Bronchus fibroblast of lung (primary cell): ENCODE results near the gene PRR7. TPM values are rescaled to one million over a fixed set of nuclear protein-coding genes. Genes with fewer than 3 reads are reported as not detected.

ENCODE experiments used
- total RNA-seq: library from RNA; depleted of rRNA; stranded (reverse); fragments of >200 nt; gene quantifications from 2 replicates; pipeline ENCODE4 v1.2.3, GENCODE V29; 2015

Gene PRR7, protein sequence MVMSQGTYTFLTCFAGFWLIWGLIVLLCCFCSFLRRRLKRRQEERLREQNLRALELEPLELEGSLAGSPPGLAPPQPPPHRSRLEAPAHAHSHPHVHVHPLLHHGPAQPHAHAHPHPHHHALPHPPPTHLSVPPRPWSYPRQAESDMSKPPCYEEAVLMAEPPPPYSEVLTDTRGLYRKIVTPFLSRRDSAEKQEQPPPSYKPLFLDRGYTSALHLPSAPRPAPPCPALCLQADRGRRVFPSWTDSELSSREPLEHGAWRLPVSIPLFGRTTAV
- total RNA-seq, result 15.9 and 21.5 TPM in 2 replicates

GRCh38 chr5:177446200-177447065 is at the start of gene PRR7:
PRR7 (plus strand) TSS chr5:177446814; CDS start chr5:177455068, 8,254 bp downstream.

DNA sequence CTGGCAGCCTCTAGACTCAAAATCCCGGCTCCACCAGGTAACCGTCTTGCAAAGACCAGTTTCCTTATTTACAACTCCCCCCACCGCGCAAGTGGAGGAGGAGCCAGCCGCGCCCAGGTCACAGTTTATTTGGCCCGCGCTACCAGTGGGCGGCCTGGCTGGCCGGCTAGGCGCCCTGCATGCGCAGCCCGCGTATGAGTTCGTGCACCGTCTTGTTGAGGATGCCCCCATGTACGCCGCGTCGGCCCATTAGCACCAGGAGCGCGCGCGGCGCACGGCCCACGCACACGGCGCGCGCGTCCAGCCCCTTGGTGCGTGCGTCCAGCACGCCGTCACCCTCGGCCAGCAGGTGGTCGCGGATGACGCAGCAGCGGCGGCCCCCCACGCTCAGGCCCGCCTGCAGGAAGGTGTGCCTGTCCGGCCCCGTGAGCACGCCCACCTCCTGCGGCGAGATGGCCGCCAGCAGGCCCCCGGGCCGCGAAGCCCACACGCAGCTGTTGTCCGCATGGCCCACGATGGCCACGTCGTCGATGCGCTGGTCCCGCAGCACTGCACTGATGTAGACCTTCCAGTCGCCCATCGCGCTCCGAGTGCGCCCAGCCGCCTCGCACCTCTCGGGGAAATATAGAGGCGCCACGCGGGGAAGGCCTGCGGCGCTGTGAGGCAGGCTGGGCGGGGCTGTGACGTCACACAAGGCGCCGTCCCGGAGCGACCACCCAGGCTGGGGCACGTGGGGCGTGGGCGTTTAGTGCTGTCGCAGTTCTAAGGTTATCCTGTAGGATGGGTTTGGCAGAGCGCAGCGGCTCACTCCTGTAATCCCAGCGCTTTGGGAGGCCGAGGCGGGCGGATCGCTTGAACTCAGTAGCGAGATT is 46.4 kb upstream of the PRR7 start, which contains the start of gene PFN3:
TSS of gene PFN3 (minus strand) at position 665 of the 872 bp plus-strand sequence. CDS start at position 580, 85 bp downstream.

DNA sequence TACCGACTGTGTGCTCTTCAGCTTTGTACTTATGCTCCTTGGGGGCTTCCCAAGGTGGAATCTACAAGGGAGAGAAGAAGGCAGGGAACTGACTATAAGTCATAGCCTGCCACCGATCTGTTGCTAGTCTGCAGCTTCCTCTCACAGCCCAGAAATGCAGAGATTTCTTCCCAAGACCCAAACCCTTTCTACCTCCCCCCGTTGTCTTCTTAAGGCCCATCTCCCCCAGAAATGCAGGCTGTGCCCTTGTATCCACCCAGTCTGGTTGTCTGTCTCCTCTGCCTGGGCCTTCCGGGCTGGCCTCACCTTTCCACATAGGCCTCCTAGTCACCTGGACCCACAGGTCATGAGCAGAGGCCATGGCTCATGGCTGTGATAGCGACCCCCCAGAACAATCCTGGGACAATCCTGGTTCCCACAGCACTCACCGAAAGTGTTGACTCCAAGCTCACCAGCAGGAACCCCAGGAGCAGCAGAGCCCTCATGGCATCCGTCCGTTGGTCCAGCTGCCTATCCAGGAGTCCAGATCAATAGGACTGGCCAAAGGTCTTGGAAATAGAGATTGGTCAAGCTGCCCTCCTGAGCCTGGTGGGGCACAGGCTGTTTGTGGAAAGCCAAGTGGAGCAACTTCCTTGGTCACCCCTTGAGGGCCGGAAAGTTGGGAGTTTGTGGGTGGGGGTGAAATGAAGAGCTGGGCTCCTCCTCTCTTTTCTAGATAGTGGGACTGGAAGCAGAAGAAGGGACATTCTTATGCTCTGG is 37.4 kb upstream of the PRR7 start, which contains the start of gene F12:
TSS of gene F12 (minus strand) at position 522 of the 759 bp plus-strand sequence. CDS start at position 485, 37 bp downstream.

GRCh38 chr5:177426566-177427210 is 19.9 kb upstream of the PRR7 start, which contains the start of gene GRK6:
GRK6 (plus strand) TSS chr5:177426676; CDS start chr5:177426846, 170 bp downstream.

GRCh38 chr5:177473443-177474001 is 26.9 kb downstream of the PRR7 start, which contains the start of gene DBN1:
DBN1 (minus strand) TSS chr5:177473634; CDS start chr5:177473521, 113 bp downstream.

DNA sequence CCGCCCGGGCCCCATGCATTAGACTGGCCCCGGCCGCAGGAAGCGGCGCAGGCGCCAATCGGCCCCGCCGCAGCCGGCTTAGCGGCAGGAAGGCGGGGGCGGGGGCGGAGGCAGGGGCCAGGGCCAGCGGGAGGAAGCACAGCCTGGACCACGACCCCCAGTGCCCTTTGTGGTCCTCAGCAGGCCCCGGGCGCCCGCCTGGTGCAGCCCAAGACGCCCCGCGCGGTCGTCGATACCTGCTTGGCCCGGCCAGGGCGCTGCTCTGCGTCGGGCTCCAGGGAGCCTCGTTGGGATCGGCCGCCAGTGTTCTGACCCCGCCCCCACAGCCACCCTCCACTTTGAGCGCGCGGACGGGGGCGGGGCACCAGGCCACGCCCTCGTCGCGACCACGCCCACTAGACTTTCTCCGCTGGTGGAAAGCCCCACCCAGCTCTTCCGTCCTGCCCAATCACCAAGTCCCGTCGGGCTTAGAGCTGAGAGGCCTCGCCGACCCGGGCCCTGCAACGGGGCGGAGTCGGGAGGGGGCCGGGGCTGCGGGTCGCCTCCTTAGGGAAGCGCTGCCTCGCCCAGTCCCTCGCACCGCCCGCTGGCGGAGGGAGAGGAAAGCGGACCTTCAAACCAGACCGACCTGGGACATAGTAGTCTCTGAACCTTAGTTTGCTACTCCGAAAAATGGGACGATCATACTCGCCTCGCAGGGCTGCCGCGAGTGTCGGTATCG is 50.8 kb downstream of the PRR7 start, which contains the start of gene PDLIM7:
TSS of gene PDLIM7 (minus strand) at position 313 of the 721 bp plus-strand sequence. CDS start 1,092 bp downstream, outside the sequence.

Other genes with a start within 250 kb of the PRR7 start
- gene RAB24, start 143.1 kb upstream of the PRR7 start, total RNA-seq, result 21.5 and 22.0 TPM in 2 replicates
- 230 and 248 TPM in 2 replicates for gene PRELID1, start 143.0 kb upstream of the PRR7 start, total RNA-seq
- 81.2 and 89.0 TPM in 2 replicates for gene MXD3, start 134.9 kb upstream of the PRR7 start, total RNA-seq
- gene LMAN2, start 95.1 kb upstream of the PRR7 start, total RNA-seq, result 253 and 263 TPM in 2 replicates
- gene RGS14, start 88.9 kb upstream of the PRR7 start, total RNA-seq, result 5.1 and 13.1 TPM in 2 replicates
- not detected in 2 replicates for gene SLC34A1, start 62.4 kb upstream of the PRR7 start, total RNA-seq
- not detected in 2 replicates for gene PFN3, start 46.2 kb upstream of the PRR7 start, total RNA-seq
- gene F12, start 37.2 kb upstream of the PRR7 start, total RNA-seq, result 0.74 and 1.0 TPM in 2 replicates
- gene GRK6, start 20.1 kb upstream of the PRR7 start, total RNA-seq, result 31.7 and 34.5 TPM in 2 replicates
- gene DBN1, start 26.8 kb downstream of the PRR7 start, total RNA-seq, result 224 and 238 TPM in 2 replicates
- 198 and 220 TPM in 2 replicates for gene PDLIM7, start 50.8 kb downstream of the PRR7 start, total RNA-seq
- 0.17 and 0.74 TPM in 2 replicates for gene DOK3, start 63.0 kb downstream of the PRR7 start, total RNA-seq
- 136 and 137 TPM in 2 replicates for gene DDX41, start 70.1 kb downstream of the PRR7 start, total RNA-seq
- 16.0 and 22.0 TPM in 2 replicates for gene FAM193B, start 107.7 kb downstream of the PRR7 start, total RNA-seq
- 139 and 146 TPM in 2 replicates for gene TMED9, start 145.4 kb downstream of the PRR7 start, total RNA-seq
- gene B4GALT7, start 153.3 kb downstream of the PRR7 start, total RNA-seq, result 40.7 and 43.5 TPM in 2 replicates